SK-N-SH treated with all-trans-retinoic acid at 6 μM for 48 hours (cell line): Measurements from ENCODE around the gene HCRTR1.

Experiments used
- ATAC-seq: fragments of 200-7000 bp; cut with Tn5 transposase; 3 replicates; pipeline ENCODE4 v1.9.1; 2020; ENCODE audit warnings: mild to moderate bottlenecking, moderate library complexity
- ARNTL ChIP-seq: fragments of 450-650 bp; formaldehyde crosslinking; IDR thresholded peaks from 2 replicates; pipeline ENCODE4 v1.5.0; 2020; ENCODE audit warnings: low read depth, mild to moderate bottlenecking, moderate library complexity, borderline replicate concordance
- BACH2 ChIP-seq: fragments of 250-450 bp; sonication (Bioruptor Pico); IDR thresholded peaks from 2 replicates; pipeline ENCODE4 v1.9.0; 2021; ENCODE audit warnings: mild to moderate bottlenecking, borderline replicate concordance
- CSRNP3 ChIP-seq: fragments of 250-450 bp; sonication (Bioruptor Pico); IDR thresholded peaks from 2 replicates; pipeline ENCODE4 v1.5.1; 2021; ENCODE audit warnings: mild to moderate bottlenecking, moderate library complexity
- ESRRG ChIP-seq: fragments of 250-450 bp; sonication (Bioruptor Pico); IDR thresholded peaks from 2 replicates; pipeline ENCODE4 v1.6.1; 2021; ENCODE audit warnings: mild to moderate bottlenecking
- ISL1 ChIP-seq: fragments of 250-450 bp; sonication (Bioruptor Pico); IDR thresholded peaks from 2 replicates; pipeline ENCODE4 v2.1.2; 2022; ENCODE audit warnings: mild to moderate bottlenecking, moderate library complexity
- OSR1 ChIP-seq: fragments of 250-450 bp; sonication (Bioruptor Pico); IDR thresholded peaks from 2 replicates; pipeline ENCODE4 v1.8.0; 2022; ENCODE audit warnings: moderate library complexity, mild to moderate bottlenecking, inconsistent platforms
- PATZ1 ChIP-seq: fragments of 250-450 bp; sonication (Bioruptor Pico); IDR thresholded peaks from 2 replicates; pipeline ENCODE4 v1.8.0; 2020; ENCODE audit warnings: mild to moderate bottlenecking, moderate library complexity, borderline replicate concordance
- POU6F1 ChIP-seq: fragments of 250-450 bp; sonication (Bioruptor Pico); IDR thresholded peaks from 2 replicates; pipeline ENCODE4 v1.8.0; 2021; ENCODE audit warnings: low read depth, mild to moderate bottlenecking, moderate library complexity, borderline replicate concordance
- RARB ChIP-seq: fragments of 250-450 bp; sonication (Bioruptor Pico); IDR thresholded peaks from 2 replicates; pipeline ENCODE4 v1.8.0; 2021; ENCODE audit warnings: mild to moderate bottlenecking, moderate library complexity
- SNAI2 ChIP-seq: fragments of 250-450 bp; sonication (Bioruptor Pico); IDR thresholded peaks from 2 replicates; pipeline ENCODE4 v1.5.0; 2020; ENCODE audit warnings: mild to moderate bottlenecking, moderate library complexity
- TCF4 ChIP-seq: fragments of 250-450 bp; sonication (Bioruptor Pico); IDR thresholded peaks from 2 replicates; pipeline ENCODE4 v1.8.0; 2021; ENCODE audit warnings: mild to moderate bottlenecking, moderate library complexity, borderline replicate concordance
- TOX ChIP-seq: fragments of 250-450 bp; sonication (Bioruptor Pico); IDR thresholded peaks from 2 replicates; pipeline ENCODE4 v1.8.0; 2021; ENCODE audit warnings: mild to moderate bottlenecking, moderate library complexity, borderline replicate concordance
- TSHZ2 ChIP-seq: fragments of 250-450 bp; sonication (Bioruptor Pico); IDR thresholded peaks from 2 replicates; pipeline ENCODE4 v1.5.0; 2020; ENCODE audit warnings: mild to moderate bottlenecking, moderate library complexity
- ZC3H10 ChIP-seq: fragments of 250-450 bp; sonication (Bioruptor Pico); IDR thresholded peaks from 2 replicates; pipeline ENCODE4 v1.5.1; 2021; ENCODE audit warnings: mild to moderate bottlenecking, moderate library complexity
- ZFP3 ChIP-seq: fragments of 250-450 bp; sonication (Bioruptor Pico); IDR thresholded peaks from 2 replicates; pipeline ENCODE4 v1.5.0; 2020; ENCODE audit warnings: mild to moderate bottlenecking, moderate library complexity
- ZFP30 ChIP-seq: fragments of 450-650 bp; formaldehyde crosslinking; IDR thresholded peaks from 2 replicates; pipeline ENCODE4 v1.5.0; 2022; ENCODE audit warnings: mild to moderate bottlenecking, moderate library complexity
- ZNF565 ChIP-seq: fragments of 450-650 bp; formaldehyde crosslinking; conservative IDR thresholded peaks from 2 replicates; pipeline ENCODE4 v1.5.0; 2020; ENCODE audit warnings: low read depth, mild to moderate bottlenecking, moderate library complexity
- ZNF70 ChIP-seq: fragments of 450-650 bp; formaldehyde crosslinking; IDR thresholded peaks from 2 replicates; pipeline ENCODE4 v1.5.0; 2020; ENCODE audit warnings: mild to moderate bottlenecking, moderate library complexity
- ZNF8 ChIP-seq: fragments of 450-650 bp; formaldehyde crosslinking; IDR thresholded peaks from 2 replicates; pipeline ENCODE4 v1.5.0; 2020; ENCODE audit warnings: mild to moderate bottlenecking, moderate library complexity

The HCRTR1 gene

GRCh38 chr1:31646259-31646960 lies 28.9 kb downstream of the HCRTR1 start:
- no peak for ATAC-seq

GRCh38 chr1:31647106-31647505 lies 29.6 kb downstream of the HCRTR1 start:
- no peak; the same call in 2 of the 3 replicates for ATAC-seq
- no peak for TF ChIP-seq ZNF8 (CRISPR knock-in tag)
- TF ChIP-seq ZFP30, result no peak
- TF ChIP-seq OSR1, result no peak
- 0 out of 2 replicates have a peak, but pooled peaks have one; percentile 7 for TF ChIP-seq ISL1 (CRISPR knock-in tag)

More at GRCh38 chr1:31646259-31646960, 28.9 kb downstream of the HCRTR1 start:
- TF ChIP-seq ISL1 (CRISPR knock-in tag) (no peak), TSHZ2 (no peak), ESRRG (CRISPR knock-in tag) (no peak), BACH2 (no peak), ZFP3 (no peak), ZFP30 (no peak), POU6F1 (CRISPR knock-in tag) (no peak), SNAI2 (CRISPR knock-in tag) (no peak), TOX (CRISPR knock-in tag) (no peak), CSRNP3 (CRISPR knock-in tag) (no peak)

GRCh38 chr1:31648190-31648589 lies 30.7 kb downstream of the HCRTR1 start:
- TF ChIP-seq TOX (CRISPR knock-in tag), result no peak
- TF ChIP-seq PATZ1 (CRISPR knock-in tag), result no peak
- no peak for TF ChIP-seq ISL1 (CRISPR knock-in tag)
- TF ChIP-seq SNAI2 (CRISPR knock-in tag), result no peak
- no peak for TF ChIP-seq BACH2
- TF ChIP-seq ZNF70 (CRISPR knock-in tag), result no peak
- TF ChIP-seq TCF4 (CRISPR knock-in tag), result no peak
- TF ChIP-seq ZNF8 (CRISPR knock-in tag), result no peak
- no peak for TF ChIP-seq RARB (CRISPR knock-in tag)
- TF ChIP-seq OSR1, result no peak
- no peak for TF ChIP-seq CSRNP3 (CRISPR knock-in tag)
- no peak for TF ChIP-seq ARNTL (CRISPR knock-in tag)
- TF ChIP-seq ESRRG (CRISPR knock-in tag), result no peak
- no peak for TF ChIP-seq POU6F1 (CRISPR knock-in tag)
- no peak for TF ChIP-seq ZFP30
- no peak for TF ChIP-seq ZC3H10
- TF ChIP-seq ZNF565, result no peak
- no peak for ATAC-seq
